NCI-H82 (cell line): ENCODE data around the gene CXCL8.
"Not testable (repeated sequence)": the region's sequence is repeated elsewhere in the genome, so short reads cannot be mapped to it uniquely, and the experiment has no call there.

Experiments used
- DNase-seq: peaks from one replicate; lab custom pipeline; 2025; lab: John Stamatoyannopoulos, UW

The CXCL8 gene

DNA sequence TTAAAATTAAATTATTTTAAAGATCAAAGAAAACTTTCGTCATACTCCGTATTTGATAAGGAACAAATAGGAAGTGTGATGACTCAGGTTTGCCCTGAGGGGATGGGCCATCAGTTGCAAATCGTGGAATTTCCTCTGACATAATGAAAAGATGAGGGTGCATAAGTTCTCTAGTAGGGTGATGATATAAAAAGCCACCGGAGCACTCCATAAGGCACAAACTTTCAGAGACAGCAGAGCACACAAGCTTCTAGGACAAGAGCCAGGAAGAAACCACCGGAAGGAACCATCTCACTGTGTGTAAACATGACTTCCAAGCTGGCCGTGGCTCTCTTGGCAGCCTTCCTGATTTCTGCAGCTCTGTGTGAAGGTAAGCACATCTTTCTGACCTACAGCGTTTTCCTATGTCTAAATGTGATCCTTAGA is at the start of gene CXCL8:
TSS of gene CXCL8 (plus strand) at position 217 of the 426 bp plus-strand sequence. CDS start at position 307, 90 bp downstream.
- no peak for DNase-seq

- DNase-seq: not testable (repeated sequence)
These were observed 49.2 kb upstream of the CXCL8 start for GRCh38 chr4:73691201-73691600.

GRCh38 chr4:73691759-73692158 is 48.6 kb upstream of the CXCL8 start:
- DNase-seq: no peak

- DNase-seq: no peak
These were observed 48.1 kb upstream of the CXCL8 start for GRCh38 chr4:73692254-73692653.

DNA sequence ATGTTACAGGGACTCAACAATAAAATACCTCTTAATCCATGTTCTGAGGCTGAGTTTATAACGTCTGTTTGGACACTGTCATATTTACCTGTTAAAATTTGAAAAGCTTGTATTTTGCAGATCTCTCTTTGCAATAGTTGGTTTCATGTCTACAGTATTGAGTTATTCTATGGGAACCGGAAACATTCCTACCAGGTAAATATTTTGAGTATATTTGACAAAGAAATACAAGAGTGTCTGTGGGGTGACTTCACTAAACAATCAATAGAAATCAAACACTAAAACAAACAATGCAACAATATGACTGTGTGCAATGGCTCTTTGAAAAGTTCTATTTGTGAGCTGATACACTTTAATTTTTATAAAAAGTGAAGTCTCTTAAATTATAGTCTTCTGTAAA is 47.7 kb upstream of the CXCL8 start:
- DNase-seq: no peak

GRCh38 chr4:73693811-73694210 is 46.6 kb upstream of the CXCL8 start:
- no peak for DNase-seq

DNA sequence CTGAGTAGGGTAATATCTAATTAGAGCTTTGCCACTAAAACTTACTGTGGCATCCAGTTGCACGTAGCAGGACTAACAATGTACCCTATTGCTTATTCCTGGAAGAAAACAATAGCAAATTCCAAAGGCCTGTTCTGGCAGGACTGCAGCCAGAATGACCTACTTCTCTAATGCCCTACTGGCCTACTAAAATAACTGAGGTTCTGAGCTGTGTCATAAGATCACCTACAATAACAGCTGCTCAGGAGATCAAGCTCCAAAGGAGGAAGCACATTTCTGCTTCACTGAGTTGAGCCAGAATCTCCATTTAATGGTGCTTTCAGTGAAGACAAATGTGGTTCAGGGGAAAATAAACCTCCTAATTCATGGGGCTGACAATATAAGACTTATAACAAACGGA is 42.2 kb upstream of the CXCL8 start:
- DNase-seq: peak; percentile 16

DNA sequence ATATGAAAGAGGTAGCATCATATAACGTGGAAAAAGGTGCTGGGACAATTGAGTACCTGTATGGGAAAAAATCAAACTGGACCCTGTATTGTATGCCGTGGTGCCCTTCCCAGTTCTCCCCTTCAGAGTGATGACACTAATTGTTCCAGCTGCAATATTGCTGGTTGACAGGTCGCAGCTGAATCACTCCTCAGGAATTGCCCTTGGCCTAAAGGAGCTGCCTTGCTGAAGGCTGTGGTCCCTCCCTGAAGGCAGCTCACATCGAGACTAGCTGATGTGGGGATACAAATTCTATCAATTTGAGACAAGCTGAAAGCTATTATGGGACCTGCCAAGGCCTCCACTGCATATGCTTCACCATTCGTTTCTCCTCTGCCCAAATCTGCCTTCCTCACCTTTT is 39.3 kb upstream of the CXCL8 start:
- no peak for DNase-seq

GRCh38 chr4:73702796-73703287 is 37.5 kb upstream of the CXCL8 start:
- no peak for DNase-seq

GRCh38 chr4:73703320-73703719 is 37.0 kb upstream of the CXCL8 start:
- no peak for DNase-seq

GRCh38 chr4:73704314-73705055 is 35.9 kb upstream of the CXCL8 start:
- DNase-seq: no peak

DNA sequence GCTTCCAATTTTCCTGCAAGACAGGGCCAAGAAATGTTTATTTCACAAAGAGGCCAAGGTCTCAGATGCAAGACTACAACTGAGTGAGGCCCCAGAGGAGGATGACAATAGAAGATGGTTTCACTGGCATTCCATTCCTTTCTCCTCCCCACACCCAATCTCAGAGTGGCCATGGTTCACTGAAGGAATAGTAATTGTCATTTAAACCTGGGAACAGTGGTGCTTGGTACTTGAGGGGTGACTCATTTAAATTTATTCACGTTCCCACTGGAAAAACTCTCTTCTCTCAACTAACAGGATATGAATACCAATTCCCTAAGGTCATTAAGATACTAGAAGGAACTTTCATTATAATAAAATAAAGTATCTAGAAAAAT is 35.3 kb upstream of the CXCL8 start:
- no peak for DNase-seq

DNA sequence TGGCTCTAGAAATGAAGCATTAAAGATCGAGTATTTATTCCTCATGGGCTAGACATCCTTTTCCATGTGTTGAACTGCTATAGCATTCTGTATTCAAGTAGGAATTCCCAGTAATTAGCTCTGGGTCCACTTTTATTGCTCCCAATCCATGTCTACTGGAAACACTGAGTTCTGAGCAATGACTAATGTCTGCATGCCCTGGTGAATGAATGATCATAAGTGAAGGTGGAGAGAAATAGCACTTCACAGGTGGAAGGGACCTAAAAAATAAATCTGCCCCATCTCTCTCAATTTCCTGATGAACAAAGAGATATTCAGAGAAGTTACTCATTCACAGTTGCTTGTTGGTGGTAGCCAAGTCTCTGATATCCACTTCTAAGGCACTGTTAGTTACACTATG is 34.6 kb upstream of the CXCL8 start:
- DNase-seq: no peak

- no peak for DNase-seq
These were observed 33.6 kb upstream of the CXCL8 start for GRCh38 chr4:73706811-73707210.

DNA sequence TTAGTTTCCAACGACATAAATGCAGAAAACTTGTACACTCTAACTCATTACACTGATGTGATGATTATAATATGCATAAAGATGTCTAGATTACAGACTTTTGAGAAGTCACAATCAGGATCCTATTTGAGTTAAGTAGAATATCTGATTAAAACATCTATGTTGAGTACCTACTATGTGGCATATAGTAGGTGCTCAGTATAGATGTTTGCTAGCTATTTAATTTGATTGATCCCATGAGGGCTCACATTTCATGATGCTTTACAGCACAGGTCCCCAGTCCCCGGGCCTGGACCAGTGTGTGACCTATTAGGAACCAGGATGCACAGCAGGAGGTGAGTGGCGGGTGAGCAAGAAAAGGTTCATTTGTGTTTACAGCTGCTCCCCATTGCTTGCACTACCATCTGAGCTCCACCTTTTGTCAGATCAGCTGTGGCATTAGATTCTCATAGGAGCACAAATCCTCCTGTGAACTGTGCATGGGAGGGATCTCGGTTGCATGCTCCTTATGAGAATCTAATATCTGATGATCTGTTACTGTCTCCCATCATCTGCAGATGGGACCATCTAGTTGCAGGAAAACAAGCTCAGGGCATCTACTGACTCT is 33.0 kb upstream of the CXCL8 start:
- DNase-seq: no peak

GRCh38 chr4:73707918-73708577 is 32.3 kb upstream of the CXCL8 start:
- DNase-seq: no peak

DNA sequence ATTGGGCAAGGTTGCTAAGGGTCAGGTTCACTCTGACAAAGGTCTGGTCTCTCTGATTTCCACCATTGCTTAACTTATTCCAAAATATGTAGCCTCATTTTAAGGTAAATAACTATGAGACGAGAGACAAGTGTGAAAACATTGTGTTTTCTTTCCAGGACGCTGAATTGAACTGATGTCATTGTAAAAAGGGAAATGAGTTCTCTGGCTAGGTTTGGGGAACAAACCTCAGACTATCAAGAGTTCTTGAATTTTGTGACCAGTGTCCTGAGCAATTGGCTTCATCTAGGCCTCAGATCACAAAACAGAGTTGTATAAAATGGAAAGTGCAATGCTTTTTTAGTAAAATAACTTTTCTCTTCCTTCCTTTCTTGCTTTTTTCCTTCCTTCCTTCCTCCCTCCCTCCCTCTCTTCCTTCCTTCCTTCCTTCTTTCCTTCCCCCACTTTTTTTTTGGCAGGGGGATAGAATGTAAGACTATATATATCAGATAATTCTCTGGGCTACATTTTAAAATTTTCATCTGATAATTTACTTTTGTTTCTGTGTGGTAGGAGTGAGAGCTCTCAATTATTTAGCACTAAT is 30.8 kb upstream of the CXCL8 start:
- DNase-seq: no peak

DNA sequence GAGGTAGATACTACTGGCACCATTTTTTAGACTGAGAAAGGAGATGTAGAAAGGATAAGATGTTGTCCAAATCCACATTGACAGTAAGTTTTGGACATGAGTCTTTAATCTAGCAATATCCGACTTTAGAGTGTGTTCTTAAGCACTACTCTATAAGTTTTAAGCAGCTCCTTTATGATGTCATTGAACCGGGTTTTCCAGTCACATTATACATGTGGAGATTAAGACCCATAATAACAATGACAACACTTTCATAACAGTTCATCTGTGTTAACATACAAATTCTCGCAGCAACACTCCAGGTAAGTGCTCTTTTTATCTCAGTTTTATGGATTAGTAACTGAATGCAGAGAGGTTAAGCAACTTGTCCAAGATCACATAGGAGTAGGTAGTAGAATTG is 30.3 kb upstream of the CXCL8 start:
- DNase-seq: no peak

DNA sequence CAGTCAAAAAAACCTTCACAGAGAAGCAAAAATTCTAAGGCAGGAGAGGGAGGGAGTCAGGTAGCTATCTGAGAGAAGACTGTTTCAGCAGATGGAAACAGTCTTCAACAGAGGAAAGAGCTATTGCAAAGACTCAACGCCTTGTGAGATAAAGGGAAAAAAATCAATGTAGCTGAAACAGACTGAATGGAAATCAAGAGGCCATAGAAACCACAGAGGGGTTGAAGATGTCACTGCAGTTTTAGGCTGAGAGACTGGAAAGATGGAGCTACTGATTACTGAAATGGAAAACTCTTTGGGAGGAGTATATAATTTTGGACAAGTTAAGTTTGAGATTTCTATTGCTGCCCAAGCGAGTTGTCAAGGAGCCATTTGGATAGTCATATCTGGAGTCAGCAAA is 28.4 kb upstream of the CXCL8 start:
- no peak for DNase-seq

DNA sequence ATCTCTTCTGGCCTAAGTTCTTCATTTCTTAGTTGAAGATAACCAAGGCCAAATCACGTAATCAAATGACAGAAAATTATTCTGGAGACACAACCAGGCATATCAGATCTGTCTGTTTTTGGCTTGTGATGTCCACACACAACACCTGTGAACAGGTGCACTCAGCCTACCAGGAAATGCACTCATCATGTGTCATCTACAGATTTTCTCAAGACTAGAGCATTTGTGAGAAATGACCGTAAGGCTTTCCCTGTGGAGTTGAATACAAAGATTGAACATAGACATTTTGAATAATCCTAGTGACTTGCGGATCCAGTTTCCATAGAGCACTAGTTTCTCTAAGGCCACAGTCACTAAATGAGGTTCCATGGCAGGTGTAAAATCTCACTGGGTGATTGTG is 26.7 kb upstream of the CXCL8 start:
- DNase-seq: no peak

GRCh38 chr4:73714647-73715046 is 25.7 kb upstream of the CXCL8 start:
- no peak for DNase-seq

DNA sequence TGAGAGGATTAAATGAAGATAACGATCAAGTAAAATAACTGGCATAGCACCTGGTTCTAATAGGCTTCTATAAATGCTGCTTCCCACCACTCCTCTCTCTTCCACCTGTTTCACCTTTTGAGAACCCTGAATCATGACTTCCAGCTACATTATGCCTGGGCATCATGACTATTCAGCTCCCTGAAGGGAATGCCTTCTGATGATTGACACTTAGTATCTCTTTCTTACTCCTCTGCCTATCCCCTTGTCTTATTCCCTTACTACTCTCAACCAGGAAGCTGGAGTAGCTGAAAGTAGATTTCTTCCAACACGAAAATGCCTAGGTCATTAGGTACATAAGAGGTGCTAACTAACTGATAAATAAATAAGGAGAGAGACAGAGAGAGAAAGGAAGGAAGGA is 24.7 kb upstream of the CXCL8 start:
- DNase-seq: no peak
